OCI-LY3 (cell line): ENCODE data around the gene BAD.

Experiments used
- H2AFZ ChIP-seq: fragments of 200-600, 300-600 bp; shearing (Covaris generic); 2 replicates; pipeline ENCODE4 v1.6.0; 2014; ENCODE audit warnings: antibody characterized with exemption, low read depth, low read length
- H3K27ac ChIP-seq: fragments of 200-600, 300-600 bp; sonication (generic); 2 replicates; pipeline ENCODE4 v1.5.1; 2014; ENCODE audit warnings: mild to moderate bottlenecking, low read length, moderate library complexity, mixed read lengths
- H3K27me3 ChIP-seq: fragments of 200-600, 300-600 bp; sonication (generic); 2 replicates; pipeline ENCODE4 v1.6.1; 2014; ENCODE audit warnings: low read depth, low read length, mixed read lengths
- H3K36me3 ChIP-seq: fragments of 200-600, 300-600 bp; sonication (generic); replicated peaks from 2 replicates; pipeline ENCODE3; 2014; ENCODE audit warnings: low read depth, low read length, mixed read lengths
- H3K4me1 ChIP-seq: fragments of 300-600, 200-600 bp; sonication (generic); 2 replicates; pipeline ENCODE4 v1.6.1; 2014; ENCODE audit warnings: low read length, mixed read lengths
- H3K4me2 ChIP-seq: fragments of 200-600, 300-600 bp; sonication (generic); 2 replicates; pipeline ENCODE4 v1.6.1; 2014; ENCODE audit warnings: low read length, mixed read lengths
- H3K4me3 ChIP-seq: fragments of 300-600, 200-600 bp; sonication (generic); 2 replicates; pipeline ENCODE4 v1.5.1; 2014; ENCODE audit warnings: antibody characterized with exemption, mild to moderate bottlenecking, low read length, moderate library complexity
- H3K79me2 ChIP-seq: fragments of 300-600, 200-600 bp; shearing (Covaris generic); 2 replicates; pipeline ENCODE4 v1.6.1; 2014; ENCODE audit warnings: mild to moderate bottlenecking, low read length, mixed read lengths
- H3K9ac ChIP-seq: fragments of 300-600, 200-600 bp; shearing (Covaris generic); 2 replicates; pipeline ENCODE4 v1.6.0; 2014; ENCODE audit warnings: mild to moderate bottlenecking, low read length, moderate library complexity
- H3K9me3 ChIP-seq: fragments of 200-600, 300-600 bp; shearing (Covaris generic); 2 replicates; pipeline ENCODE4 v1.6.1; 2014; ENCODE audit warnings: low read length, mixed read lengths; ENCODE audit not compliant: insufficient read depth
- H4K20me1 ChIP-seq: fragments of 200-600, 300-600 bp; sonication (generic); 2 replicates; pipeline ENCODE4 v1.6.1; 2016; ENCODE audit warnings: low read length, mixed read lengths; ENCODE audit not compliant: insufficient read depth
- EZH2phosphoT487 ChIP-seq: fragments of 200-600 bp; shearing (Covaris generic); IDR thresholded peaks from 2 replicates; pipeline ENCODE4 v1.6.1; 2018; ENCODE audit warnings: antibody characterized with exemption, mixed run types, low read depth
- TF ChIP-seq, protein P1 (sequence below): fragments of 200-600, 300-600 bp; sonication (generic); IDR thresholded peaks from 2 replicates; pipeline ENCODE4 v1.5.1; 2014; ENCODE audit warnings: antibody characterized with exemption, low read length, low read depth

Gene BAD

DNA sequence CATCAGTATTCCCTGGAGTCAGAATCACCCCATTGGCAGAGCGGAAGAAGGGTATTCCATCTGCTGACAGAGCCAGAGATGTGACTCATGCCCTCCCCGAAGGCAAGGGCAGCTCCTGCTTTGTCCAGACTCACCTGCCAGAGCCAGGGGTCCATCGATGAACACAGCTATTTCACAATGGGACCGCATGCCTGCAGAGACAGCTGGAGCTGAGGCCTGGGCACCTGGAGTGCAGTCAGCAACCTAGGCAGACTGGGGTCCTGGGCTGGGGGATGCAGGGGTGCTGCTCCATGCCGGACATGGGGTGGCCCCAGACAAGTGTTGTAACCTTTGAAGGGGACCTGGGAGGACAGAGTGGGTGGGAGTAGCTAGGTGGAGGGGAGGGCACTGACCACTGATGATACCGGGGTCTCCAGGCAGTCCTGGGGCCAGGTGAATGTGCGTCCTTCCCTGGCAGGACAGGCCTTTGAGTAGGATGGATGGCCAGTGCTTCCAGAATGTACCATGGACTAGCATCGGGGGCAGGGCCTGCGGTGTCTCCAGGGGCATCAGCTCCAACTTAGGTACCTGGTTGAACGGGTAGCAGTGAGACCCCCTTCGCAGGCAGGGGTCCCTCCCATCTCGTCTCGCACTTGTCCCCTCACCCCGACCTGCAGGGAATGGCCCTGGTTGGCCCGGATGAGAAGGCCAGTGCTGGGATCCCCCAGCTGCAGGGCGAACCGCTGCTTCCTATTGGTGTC, 60.1 kb downstream of the BAD start:
- Histone ChIP-seq H3K4me3 (no peak overlapping the region), H3K4me2 (no peak overlapping the region), H3K79me2 (peaks cover 17% of the 10 kb centered on the region), H3K4me1 (peaks cover 20% of the 10 kb centered on the region), H3K9me3 (no peaks in the 10 kb centered on the region), H2AFZ (no peak overlapping the region), H3K27ac (no peak overlapping the region), H3K9ac (no peak overlapping the region), H3K36me3 (peaks cover 24% of the 10 kb centered on the region), H3K27me3 (no peaks in the 10 kb centered on the region), H4K20me1 (no peaks in the 10 kb centered on the region)
- TF ChIP-seq, protein P1, sequence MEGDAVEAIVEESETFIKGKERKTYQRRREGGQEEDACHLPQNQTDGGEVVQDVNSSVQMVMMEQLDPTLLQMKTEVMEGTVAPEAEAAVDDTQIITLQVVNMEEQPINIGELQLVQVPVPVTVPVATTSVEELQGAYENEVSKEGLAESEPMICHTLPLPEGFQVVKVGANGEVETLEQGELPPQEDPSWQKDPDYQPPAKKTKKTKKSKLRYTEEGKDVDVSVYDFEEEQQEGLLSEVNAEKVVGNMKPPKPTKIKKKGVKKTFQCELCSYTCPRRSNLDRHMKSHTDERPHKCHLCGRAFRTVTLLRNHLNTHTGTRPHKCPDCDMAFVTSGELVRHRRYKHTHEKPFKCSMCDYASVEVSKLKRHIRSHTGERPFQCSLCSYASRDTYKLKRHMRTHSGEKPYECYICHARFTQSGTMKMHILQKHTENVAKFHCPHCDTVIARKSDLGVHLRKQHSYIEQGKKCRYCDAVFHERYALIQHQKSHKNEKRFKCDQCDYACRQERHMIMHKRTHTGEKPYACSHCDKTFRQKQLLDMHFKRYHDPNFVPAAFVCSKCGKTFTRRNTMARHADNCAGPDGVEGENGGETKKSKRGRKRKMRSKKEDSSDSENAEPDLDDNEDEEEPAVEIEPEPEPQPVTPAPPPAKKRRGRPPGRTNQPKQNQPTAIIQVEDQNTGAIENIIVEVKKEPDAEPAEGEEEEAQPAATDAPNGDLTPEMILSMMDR: no peak
- no peak for TF ChIP-seq EZH2phosphoT487

- H3K9ac ChIP-seq: no peak overlapping the region
- H3K36me3 ChIP-seq: peaks cover 33% of the 10 kb centered on the region
- no peak overlapping the region for H3K4me3 ChIP-seq
- H3K4me1 ChIP-seq: peaks cover 20% of the 10 kb centered on the region
- H3K27ac ChIP-seq: no peak overlapping the region
- peaks cover 17% of the 10 kb centered on the region for H3K79me2 ChIP-seq
- H3K27me3 ChIP-seq: no peaks in the 10 kb centered on the region
- H3K4me2 ChIP-seq: no peak overlapping the region
- no peaks in the 10 kb centered on the region for H4K20me1 ChIP-seq
- no peak overlapping the region for H2AFZ ChIP-seq
- H3K9me3 ChIP-seq: no peaks in the 10 kb centered on the region
- TF ChIP-seq EZH2phosphoT487: no peak
- TF ChIP-seq, protein P1: no peak
Observed at GRCh38 chr11:64223001-64223651, 61.3 kb downstream of the BAD start.

DNA sequence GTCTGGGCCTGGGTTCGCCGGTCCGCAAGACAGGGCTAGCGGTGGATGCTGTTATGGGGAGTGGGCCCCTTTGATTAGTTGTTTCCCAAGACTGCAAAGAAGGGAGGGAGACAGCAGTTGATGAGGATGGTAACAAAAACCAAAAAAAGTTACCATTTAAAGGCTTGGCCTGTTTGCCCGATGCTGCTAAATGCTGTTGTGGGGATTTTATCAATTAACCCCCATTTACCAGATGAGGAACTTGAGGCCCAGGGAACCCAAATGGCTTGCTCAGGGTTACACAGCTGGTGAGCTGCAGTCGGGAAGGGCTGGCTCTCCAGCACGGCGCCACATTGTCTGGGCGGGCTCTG, 61.8 kb downstream of the BAD start:
- no peaks in the 10 kb centered on the region for H3K9me3 ChIP-seq
- H3K27ac ChIP-seq: no peak overlapping the region
- peaks cover 19% of the 10 kb centered on the region for H3K4me1 ChIP-seq
- no peaks in the 10 kb centered on the region for H3K27me3 ChIP-seq
- H3K4me2 ChIP-seq: no peak overlapping the region
- H3K9ac ChIP-seq: no peak overlapping the region
- H3K36me3 ChIP-seq: peaks cover 33% of the 10 kb centered on the region
- H3K79me2 ChIP-seq: peaks cover 17% of the 10 kb centered on the region
- no peak for TF ChIP-seq EZH2phosphoT487
- TF ChIP-seq, protein P1: no peak
- no peaks in the 10 kb centered on the region for H4K20me1 ChIP-seq
- no peak overlapping the region for H3K4me3 ChIP-seq
- H2AFZ ChIP-seq: no peak overlapping the region

GRCh38 chr11:64220798-64221197, 63.7 kb downstream of the BAD start:
- TF ChIP-seq, protein P1: no peak
- no peak for TF ChIP-seq EZH2phosphoT487
- no peaks in the 10 kb centered on the region for H3K27me3 ChIP-seq
- no peak overlapping the region for H2AFZ ChIP-seq
- H3K4me1 ChIP-seq: peaks cover 12% of the 10 kb centered on the region; the same call in 1 of the 2 replicates
- no peak overlapping the region for H3K9ac ChIP-seq
- no peak overlapping the region for H3K27ac ChIP-seq
- H3K9me3 ChIP-seq: no peaks in the 10 kb centered on the region
- peaks cover 37% of the 10 kb centered on the region for H3K36me3 ChIP-seq
- peaks cover 8% of the 10 kb centered on the region; the same call in 1 of the 2 replicates for H3K79me2 ChIP-seq
- H4K20me1 ChIP-seq: no peaks in the 10 kb centered on the region
- no peak overlapping the region for H3K4me3 ChIP-seq
- no peak overlapping the region for H3K4me2 ChIP-seq
